PC-3 (cell line): ENCODE data around the gene PLCL1.

Experiments used
- CTCF ChIP-seq: fragments of 300-600 bp; sonication (generic); conservative IDR thresholded peaks from 2 replicates; pipeline ENCODE4 v1.5.1; 2017; ENCODE audit warnings: antibody characterized with exemption, low read depth, mild to moderate bottlenecking, low read length
- EZH2 ChIP-seq: fragments of 300-600 bp; sonication (generic); IDR thresholded peaks from one replicate; pipeline ENCODE4 v1.6.1; 2017; ENCODE audit warnings: antibody characterized with exemption, mild to moderate bottlenecking, low read length; ENCODE audit not compliant: unreplicated experiment
- EZH2phosphoT487 ChIP-seq: fragments of 300-600 bp; sonication (generic); IDR thresholded peaks from 2 replicates; pipeline ENCODE4 v1.6.1; 2018; ENCODE audit warnings: mild to moderate bottlenecking, antibody characterized with exemption, low read length, borderline replicate concordance

GRCh38 chr2:197915548-197916265, 111.3 kb downstream of the PLCL1 start:
- no peak for TF ChIP-seq CTCF
- TF ChIP-seq EZH2: no peak
- no peak for TF ChIP-seq EZH2phosphoT487
